HepG2 (cell line): Measurements from ENCODE around the gene GDPD5. TPM values are rescaled to one million over a fixed set of nuclear protein-coding genes. Genes with fewer than 3 reads are reported as not detected.

Experiments used
- ARNTL ChIP-seq: sonication (generic); formaldehyde crosslinking; IDR thresholded peaks from 2 replicates; pipeline ENCODE4 v1.4.0; 2020; ENCODE audit warnings: mild to moderate bottlenecking, missing genetic modification reagents
- GZF1 ChIP-seq: sonication (generic); formaldehyde crosslinking; IDR thresholded peaks from 2 replicates; pipeline ENCODE4 v1.5.1; 2020; ENCODE audit warnings: mild to moderate bottlenecking, missing genetic modification reagents
- KAT8 ChIP-seq: IDR thresholded peaks from 2 replicates; pipeline ENCODE4 v1.6.1; 2016; ENCODE audit warnings: missing genetic modification reagents, missing compliant biosample characterization
- KDM3A ChIP-seq: IDR thresholded peaks from 2 replicates; pipeline ENCODE4 v1.6.1; 2018; ENCODE audit warnings: low read depth, missing compliant biosample characterization
- MAFG ChIP-seq: sonication (generic); formaldehyde crosslinking; IDR thresholded peaks from 2 replicates; pipeline ENCODE4 v1.5.1; 2020; ENCODE audit warnings: mild to moderate bottlenecking, missing genetic modification reagents
- MED13 ChIP-seq: sonication (generic); formaldehyde crosslinking; IDR thresholded peaks from 2 replicates; pipeline ENCODE4 v1.5.0; 2020; ENCODE audit warnings: missing genetic modification reagents
- NCOA5 ChIP-seq: sonication (generic); formaldehyde crosslinking; IDR thresholded peaks from 2 replicates; pipeline ENCODE4 v1.4.0; 2020; ENCODE audit warnings: missing genetic modification reagents
- REPIN1 ChIP-seq: sonication (generic); formaldehyde crosslinking; IDR thresholded peaks from 2 replicates; pipeline ENCODE4 v1.8.0; 2022; ENCODE audit warnings: missing genetic modification reagents, low read depth, mild to moderate bottlenecking, borderline replicate concordance
- SP5 ChIP-seq: IDR thresholded peaks from 2 replicates; pipeline ENCODE4 v1.6.1; 2016; ENCODE audit warnings: low read depth, borderline replicate concordance
- STAG1 ChIP-seq: sonication (generic); formaldehyde crosslinking; IDR thresholded peaks from 2 replicates; pipeline ENCODE4 v1.4.0; 2020; ENCODE audit warnings: missing genetic modification reagents
- TEAD2 ChIP-seq: sonication (generic); formaldehyde crosslinking; IDR thresholded peaks from 2 replicates; pipeline ENCODE4 v1.9.0; 2021; ENCODE audit warnings: missing genetic modification reagents
- TOE1 ChIP-seq: sonication (generic); formaldehyde crosslinking; IDR thresholded peaks from 2 replicates; pipeline ENCODE4 v1.4.0; 2020; ENCODE audit warnings: mild to moderate bottlenecking, missing genetic modification reagents
- TRIM24 ChIP-seq: sonication (generic); formaldehyde crosslinking; IDR thresholded peaks from 2 replicates; pipeline ENCODE4 v1.8.0; 2022; ENCODE audit warnings: mild to moderate bottlenecking, missing genetic modification reagents
- ZC3H13 ChIP-seq: sonication (generic); formaldehyde crosslinking; IDR thresholded peaks from 2 replicates; pipeline ENCODE4 v1.8.1; 2023; ENCODE audit warnings: mild to moderate bottlenecking, missing genetic modification reagents, moderate library complexity
- ZNF180 ChIP-seq: sonication (generic); formaldehyde crosslinking; IDR thresholded peaks from 2 replicates; pipeline ENCODE4 v1.4.0; 2020; ENCODE audit warnings: low read depth, missing genetic modification reagents, borderline replicate concordance
- ZNF296 ChIP-seq: sonication (generic); formaldehyde crosslinking; conservative IDR thresholded peaks from 2 replicates; pipeline ENCODE4 v1.5.0; 2020; ENCODE audit warnings: mild to moderate bottlenecking, missing genetic modification reagents
- ZNF367 ChIP-seq: sonication (generic); formaldehyde crosslinking; IDR thresholded peaks from 2 replicates; pipeline ENCODE4 v1.4.0; 2020; ENCODE audit warnings: missing genetic modification reagents, borderline replicate concordance
- ZNF432 ChIP-seq: sonication (generic); formaldehyde crosslinking; IDR thresholded peaks from 2 replicates; pipeline ENCODE4 v1.5.0; 2020; ENCODE audit warnings: missing genetic modification reagents, mild to moderate bottlenecking, borderline replicate concordance
- ZNF446 ChIP-seq: sonication (generic); formaldehyde crosslinking; IDR thresholded peaks from 2 replicates; pipeline ENCODE4 v1.5.0; 2020; ENCODE audit warnings: mild to moderate bottlenecking, missing genetic modification reagents
- ZNF460 ChIP-seq: sonication (generic); formaldehyde crosslinking; IDR thresholded peaks from 2 replicates; pipeline ENCODE4 v1.5.1; 2020; ENCODE audit warnings: missing genetic modification reagents, mild to moderate bottlenecking, borderline replicate concordance
- ZNF510 ChIP-seq: sonication (generic); formaldehyde crosslinking; IDR thresholded peaks from 2 replicates; pipeline ENCODE4 v1.4.0; 2020; ENCODE audit warnings: low read depth, mild to moderate bottlenecking, missing genetic modification reagents
- ZNF614 ChIP-seq: IDR thresholded peaks from 2 replicates; pipeline ENCODE4 v1.6.1; 2018; ENCODE audit warnings: missing biosample characterization, missing genetic modification reagents, inconsistent platforms, borderline replicate concordance
- ZNF615 ChIP-seq: sonication (generic); formaldehyde crosslinking; IDR thresholded peaks from 2 replicates; pipeline ENCODE4 v1.5.0; 2020; ENCODE audit warnings: mild to moderate bottlenecking, missing genetic modification reagents, borderline replicate concordance
- ZNF660 ChIP-seq: sonication (generic); formaldehyde crosslinking; IDR thresholded peaks from 2 replicates; pipeline ENCODE4 v1.5.1; 2020; ENCODE audit warnings: mild to moderate bottlenecking, low read depth, missing genetic modification reagents, borderline replicate concordance
- ZNF816 ChIP-seq: sonication (generic); formaldehyde crosslinking; IDR thresholded peaks from 2 replicates; pipeline ENCODE4 v1.8.0; 2022; ENCODE audit warnings: missing genetic modification reagents, mild to moderate bottlenecking, borderline replicate concordance
- polyA plus RNA-seq, 8 experiments: library from polyadenylated mRNA; depleted of rRNA in 3 of 8; stranded (reverse) in 7 of 8; unstranded in 1 of 8; fragments of >200 nt; fragmentation: Illumina TruSeq in 4 of 8; extraction: Trizol in 4 of 8; gene quantifications; 2 replicates each; pipeline versions ENCODE4 v1.2.1 to v1.2.3, GENCODE V29; 2011 to 2016; ENCODE audit warnings: low read depth in 4 of 8, missing spikeins in 1 of 8, mixed read lengths in 1 of 8; ENCODE audit not compliant: insufficient read depth in 1 of 8
- total RNA-seq, 5 experiments: library from RNA; depleted of rRNA; stranded (reverse); fragments of >200 nt; fragmentation: Illumina TruSeq; extraction: Trizol; gene quantifications; 2 replicates each; pipeline ENCODE4 v1.2.3, GENCODE V29; 2016; ENCODE audit warnings: low read depth in 1 of 5
- TF ChIP-seq, protein P1 (sequence below): sonication (generic); formaldehyde crosslinking; IDR thresholded peaks from 2 replicates; pipeline ENCODE4 v1.5.0; 2020; ENCODE audit warnings: missing genetic modification reagents
- TF ChIP-seq, protein P2 (sequence below): sonication (generic); formaldehyde crosslinking; IDR thresholded peaks from 2 replicates; pipeline ENCODE4 v1.4.0; 2020; ENCODE audit warnings: missing genetic modification reagents

GDPD5 gene
- total and polyA plus RNA-seq, 2 of the 13 experiments (the other 11 are each of a cell fraction or from before 2014, with no cell fraction given), result 55.0 to 67.5 TPM

DNA sequence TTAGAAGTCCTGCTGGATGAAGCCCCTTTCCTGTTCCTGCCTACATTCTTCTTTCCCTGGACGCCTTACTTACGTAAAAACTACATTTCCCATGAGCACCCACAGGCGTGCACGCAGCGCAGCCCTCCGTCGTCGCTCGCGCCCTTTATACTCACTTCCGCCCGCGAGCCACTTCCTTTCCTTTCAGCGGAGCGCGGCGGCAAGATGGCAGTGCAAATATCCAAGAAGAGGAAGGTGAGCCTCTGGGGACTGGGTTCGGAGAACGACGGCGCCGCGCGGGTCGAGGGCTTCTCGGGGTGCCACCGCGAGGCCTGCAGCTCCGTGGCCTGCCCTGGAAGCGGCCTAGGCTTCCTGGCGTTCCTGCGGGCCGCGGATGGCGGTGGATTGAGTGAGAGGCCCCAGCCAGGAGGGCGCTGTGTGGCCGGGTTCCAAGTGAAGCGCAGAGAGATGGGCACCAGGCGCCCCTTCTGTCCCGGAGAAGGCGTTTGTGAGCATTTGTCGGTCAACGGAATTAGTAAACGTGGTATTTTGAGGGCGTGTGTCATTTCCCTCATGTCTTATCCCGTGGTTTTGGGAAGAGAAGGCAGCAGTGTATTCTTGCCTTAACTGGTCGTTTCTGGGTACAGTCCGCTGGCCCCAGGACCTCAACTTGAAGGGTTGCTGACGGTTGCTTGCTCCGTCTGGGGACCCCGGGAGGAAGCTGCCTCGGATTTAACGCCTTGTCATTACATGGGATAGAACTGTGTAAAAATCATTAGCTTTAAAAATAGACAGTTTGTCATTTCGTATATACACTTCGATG, 126.2 kb downstream of the GDPD5 start, which contains the start of gene RPS3 (continued):
- TF ChIP-seq REPIN1 (CRISPR knock-in tag), result peak; percentile 68; the same call in 1 of the 2 replicates
- 0 out of 2 replicates have a peak, but pooled peaks have one; percentile 39 for TF ChIP-seq ZNF180 (CRISPR knock-in tag)
- no peak for TF ChIP-seq TEAD2 (CRISPR knock-in tag)
- TF ChIP-seq TRIM24 (CRISPR knock-in tag), result no peak
- TF ChIP-seq ZNF660 (CRISPR knock-in tag), result no peak
- TF ChIP-seq, protein P1, sequence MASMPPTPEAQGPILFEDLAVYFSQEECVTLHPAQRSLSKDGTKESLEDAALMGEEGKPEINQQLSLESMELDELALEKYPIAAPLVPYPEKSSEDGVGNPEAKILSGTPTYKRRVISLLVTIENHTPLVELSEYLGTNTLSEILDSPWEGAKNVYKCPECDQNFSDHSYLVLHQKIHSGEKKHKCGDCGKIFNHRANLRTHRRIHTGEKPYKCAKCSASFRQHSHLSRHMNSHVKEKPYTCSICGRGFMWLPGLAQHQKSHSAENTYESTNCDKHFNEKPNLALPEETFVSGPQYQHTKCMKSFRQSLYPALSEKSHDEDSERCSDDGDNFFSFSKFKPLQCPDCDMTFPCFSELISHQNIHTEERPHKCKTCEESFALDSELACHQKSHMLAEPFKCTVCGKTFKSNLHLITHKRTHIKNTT (CRISPR knock-in tag), result no peak
- TF ChIP-seq ZNF446, result no peak
- no peak; the same call in 1 of the 2 replicates for TF ChIP-seq ZNF460
- peak; percentile 68; the same call in 1 of the 2 replicates for TF ChIP-seq ZNF510 (CRISPR knock-in tag)
- TF ChIP-seq KAT8, result peak; percentile 96
- TF ChIP-seq ZNF615 (CRISPR knock-in tag), result 0 out of 2 replicates have a peak, but pooled peaks have one; percentile 6
- peak; percentile 82; the same call in 1 of the 2 replicates for TF ChIP-seq KDM3A (CRISPR knock-in tag)
- no peak for TF ChIP-seq ZNF432 (CRISPR knock-in tag)
- TF ChIP-seq MED13 (CRISPR knock-in tag), result peak; percentile 70
- TF ChIP-seq, protein P2, sequence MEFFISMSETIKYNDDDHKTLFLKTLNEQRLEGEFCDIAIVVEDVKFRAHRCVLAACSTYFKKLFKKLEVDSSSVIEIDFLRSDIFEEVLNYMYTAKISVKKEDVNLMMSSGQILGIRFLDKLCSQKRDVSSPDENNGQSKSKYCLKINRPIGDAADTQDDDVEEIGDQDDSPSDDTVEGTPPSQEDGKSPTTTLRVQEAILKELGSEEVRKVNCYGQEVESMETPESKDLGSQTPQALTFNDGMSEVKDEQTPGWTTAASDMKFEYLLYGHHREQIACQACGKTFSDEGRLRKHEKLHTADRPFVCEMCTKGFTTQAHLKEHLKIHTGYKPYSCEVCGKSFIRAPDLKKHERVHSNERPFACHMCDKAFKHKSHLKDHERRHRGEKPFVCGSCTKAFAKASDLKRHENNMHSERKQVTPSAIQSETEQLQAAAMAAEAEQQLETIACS (CRISPR knock-in tag), result peak; percentile 54
- peak; percentile 57; the same call in 1 of the 2 replicates for TF ChIP-seq ZNF367
- TF ChIP-seq ZC3H13, result peak; percentile 62; the same call in 1 of the 2 replicates
- TF ChIP-seq ZNF614, result peak; percentile 86; the same call in 1 of the 2 replicates
- TF ChIP-seq TOE1 (CRISPR knock-in tag), result no peak; the same call in 1 of the 2 replicates
- TF ChIP-seq NCOA5 (CRISPR knock-in tag), result no peak
- no peak for TF ChIP-seq MAFG (CRISPR knock-in tag)
- no peak for TF ChIP-seq GZF1 (CRISPR knock-in tag)
- TF ChIP-seq ZNF816, result no peak; the same call in 1 of the 2 replicates
- peak; percentile 67; the same call in 1 of the 2 replicates for TF ChIP-seq ARNTL (CRISPR knock-in tag)
- TF ChIP-seq STAG1 (CRISPR knock-in tag), result no peak
- TF ChIP-seq SP5 (CRISPR knock-in tag), result peak; percentile 40; the same call in 1 of the 2 replicates
- TF ChIP-seq ZNF296, result 0 out of 2 replicates have a peak, but pooled peaks have one; percentile 68
